Muscle of arm (tissue), 12 donors: ENCODE measurements around the gene C2CD2. TPM values are rescaled to one million over a fixed set of nuclear protein-coding genes. Genes with fewer than 3 reads are reported as not detected.

Source experiments
- DNase-seq: peaks from one replicate; pipeline ENCODE4 v3.0.0-alpha.2; 2013
- polyA plus RNA-seq, 12 donors: library from polyadenylated mRNA; unstranded; fragments of 120-200 nt; gene quantifications; one replicate each; pipeline ENCODE4 v1.2.1, GENCODE V29; 2013; ENCODE audit not compliant: insufficient read length in 12 of 12

Gene C2CD2
- polyA plus RNA-seq, 12 donors: 5.9 to 16.9 (median 9.1) TPM; not detected in 1

GRCh38 chr21:41914358-41914757 is 39.5 kb downstream of the C2CD2 start:
- DNase-seq: no peak

GRCh38 chr21:41913230-41913629 is 40.6 kb downstream of the C2CD2 start:
- DNase-seq: no peak

- DNase-seq: no peak
These were observed 45.0 kb downstream of the C2CD2 start for GRCh38 chr21:41908829-41909228.

GRCh38 chr21:41907496-41908258 is 46.1 kb downstream of the C2CD2 start:
- DNase-seq: no peak

GRCh38 chr21:41906770-41907169 is 47.0 kb downstream of the C2CD2 start:
- no peak for DNase-seq

- DNase-seq: no peak
These were observed 50.1 kb downstream of the C2CD2 start for GRCh38 chr21:41903559-41904351.

- DNase-seq: no peak
These were observed 50.9 kb downstream of the C2CD2 start for GRCh38 chr21:41902946-41903345.

- DNase-seq: no peak
These were observed 52.0 kb downstream of the C2CD2 start for GRCh38 chr21:41901782-41902181.

GRCh38 chr21:41901099-41901498 is 52.7 kb downstream of the C2CD2 start:
- DNase-seq: no peak

- DNase-seq: no peak
These were observed 53.4 kb downstream of the C2CD2 start for GRCh38 chr21:41900401-41900800.

GRCh38 chr21:41899426-41900202 is 54.2 kb downstream of the C2CD2 start:
- no peak for DNase-seq

- DNase-seq: no peak
These were observed 54.8 kb downstream of the C2CD2 start for GRCh38 chr21:41898998-41899397.

GRCh38 chr21:41897700-41898099 is 56.1 kb downstream of the C2CD2 start:
- no peak for DNase-seq

GRCh38 chr21:41897047-41897669 is 56.7 kb downstream of the C2CD2 start:
- no peak for DNase-seq

GRCh38 chr21:41895643-41896493 is 58.0 kb downstream of the C2CD2 start:
- no peak for DNase-seq

GRCh38 chr21:41894922-41895557 is 58.8 kb downstream of the C2CD2 start:
- no peak for DNase-seq

GRCh38 chr21:41894511-41894910 is 59.3 kb downstream of the C2CD2 start:
- DNase-seq: no peak

- no peak for DNase-seq
These were observed 61.1 kb downstream of the C2CD2 start for GRCh38 chr21:41892726-41893125.

GRCh38 chr21:41891132-41891531 is 62.7 kb downstream of the C2CD2 start:
- no peak for DNase-seq

- DNase-seq: no peak
These were observed 63.5 kb downstream of the C2CD2 start for GRCh38 chr21:41890355-41890754.
